Lower leg skin (tissue), 4 donors: Measurements from ENCODE around the gene CAPN12. TPM values are rescaled to one million over a fixed set of nuclear protein-coding genes. Genes with fewer than 3 reads are reported as not detected.

ENCODE experiments used
- DNase-seq, 2 donors: peaks; one replicate each; pipeline ENCODE4 v3.0.0-alpha.2; 2019; ENCODE audit warnings: low spot score in 2 of 2
- H3K4me3 ChIP-seq: fragments of 200-600 bp; sonication (generic); 2 replicates; pipeline ENCODE4 v1.5.1; 2017; ENCODE audit warnings: mild to moderate bottlenecking, low read depth; ENCODE audit not compliant: poor library complexity, severe bottlenecking
- POLR2A ChIP-seq, 2 donors: fragments of 450-650 bp; IDR thresholded peaks; one replicate each; pipeline ENCODE4 v1.6.1; 2016 to 2017; ENCODE audit warnings: antibody characterized with exemption in 2 of 2, mild to moderate bottlenecking in 1 of 2, moderate library complexity in 1 of 2
- WGBS, 2 donors: methylation state at CpG; one replicate each; pipeline ENCODE4 v1.1.5; 2018; 5-methylcytosine and 5-hydroxymethylcytosine counted together
- intact Hi-C: fragments of 100-400 bp; cut with DNase I; formaldehyde crosslinking; loops from one replicate; pipeline ENCODE4 v1.15.0; 2023; ENCODE audit warnings: low total_unique reads
- total RNA-seq, 4 donors: library from RNA; depleted of rRNA; stranded (reverse); fragments of >200 nt; gene quantifications; one replicate each; pipeline ENCODE4 v1.1.0, GENCODE V29; 2016
- TF ChIP-seq, protein P1 (sequence below), 3 donors: fragments of 450-650 bp; IDR thresholded peaks; one replicate each; pipeline ENCODE4 v1.5.1; 2016; ENCODE audit warnings: antibody characterized with exemption in 3 of 3, mild to moderate bottlenecking in 3 of 3, moderate library complexity in 2 of 3

CAPN12 gene
- total RNA-seq, 4 donors from 2014 or later, result 7.6 to 20.0 (median 12.9) TPM

DNA sequence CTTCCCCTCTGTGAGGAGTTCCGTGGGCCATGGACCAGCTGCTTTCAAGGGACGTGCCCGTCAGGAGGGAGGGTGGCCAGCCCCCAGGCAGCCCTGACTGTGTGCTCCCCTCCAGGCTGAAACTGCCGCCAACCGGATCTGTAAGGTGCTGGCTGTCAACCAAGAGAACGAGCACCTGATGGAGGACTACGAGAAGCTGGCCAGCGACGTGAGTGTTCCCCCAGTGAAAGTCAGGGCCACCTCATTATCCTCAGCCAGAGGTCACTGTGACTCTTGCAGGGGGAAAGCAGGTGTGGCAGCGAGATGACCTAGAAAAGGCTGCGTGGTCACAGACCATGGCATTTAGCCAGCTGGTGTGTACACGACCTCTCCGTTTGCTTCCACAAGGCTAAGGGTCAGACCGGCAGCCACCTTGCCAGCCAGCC is 29.9 kb downstream of the CAPN12 start:
- no peak for TF ChIP-seq POLR2A (IDR thresholded peaks at IDR 0.05)
- TF ChIP-seq, protein P1, sequence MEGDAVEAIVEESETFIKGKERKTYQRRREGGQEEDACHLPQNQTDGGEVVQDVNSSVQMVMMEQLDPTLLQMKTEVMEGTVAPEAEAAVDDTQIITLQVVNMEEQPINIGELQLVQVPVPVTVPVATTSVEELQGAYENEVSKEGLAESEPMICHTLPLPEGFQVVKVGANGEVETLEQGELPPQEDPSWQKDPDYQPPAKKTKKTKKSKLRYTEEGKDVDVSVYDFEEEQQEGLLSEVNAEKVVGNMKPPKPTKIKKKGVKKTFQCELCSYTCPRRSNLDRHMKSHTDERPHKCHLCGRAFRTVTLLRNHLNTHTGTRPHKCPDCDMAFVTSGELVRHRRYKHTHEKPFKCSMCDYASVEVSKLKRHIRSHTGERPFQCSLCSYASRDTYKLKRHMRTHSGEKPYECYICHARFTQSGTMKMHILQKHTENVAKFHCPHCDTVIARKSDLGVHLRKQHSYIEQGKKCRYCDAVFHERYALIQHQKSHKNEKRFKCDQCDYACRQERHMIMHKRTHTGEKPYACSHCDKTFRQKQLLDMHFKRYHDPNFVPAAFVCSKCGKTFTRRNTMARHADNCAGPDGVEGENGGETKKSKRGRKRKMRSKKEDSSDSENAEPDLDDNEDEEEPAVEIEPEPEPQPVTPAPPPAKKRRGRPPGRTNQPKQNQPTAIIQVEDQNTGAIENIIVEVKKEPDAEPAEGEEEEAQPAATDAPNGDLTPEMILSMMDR (IDR thresholded peaks at IDR 0.05), result no peak
- no peak for DNase-seq
- intact Hi-C loops, result no loop called here
- 81 to 82% methylated on average over 12 to 14 of the region's 14 CpGs for WGBS, 2 donors
- H3K4me3 ChIP-seq, result no peak overlapping the region

DNA sequence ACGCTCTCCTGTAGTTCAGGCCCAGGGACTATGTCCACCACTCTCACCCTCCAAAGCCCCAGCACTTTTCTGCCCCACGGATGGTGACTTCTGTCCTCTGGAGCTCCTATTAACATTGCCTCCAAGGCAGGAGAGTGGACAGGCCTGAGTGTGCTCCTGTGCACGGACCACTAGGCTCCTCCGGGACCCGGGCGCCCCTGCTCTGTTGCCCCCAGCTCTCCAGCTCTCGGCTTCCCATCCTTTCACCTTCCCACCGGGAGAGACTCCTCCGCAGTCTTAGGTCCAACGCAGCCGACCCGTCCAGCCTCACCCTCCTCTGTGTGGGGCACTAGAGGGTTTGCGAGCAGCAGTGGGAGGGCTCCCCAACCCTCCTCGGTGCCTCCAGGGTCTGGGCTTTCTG is 30.4 kb downstream of the CAPN12 start:
- intact Hi-C loops, result no loop called here
- no peak overlapping the region for H3K4me3 ChIP-seq
- TF ChIP-seq POLR2A (IDR thresholded peaks at IDR 0.05), result no peak
- TF ChIP-seq, protein P1 (IDR thresholded peaks at IDR 0.05), result no peak
- WGBS, 2 donors, result 88 to 90% methylated on average over 14 of the region's 14 CpGs
- no peak for DNase-seq

DNA sequence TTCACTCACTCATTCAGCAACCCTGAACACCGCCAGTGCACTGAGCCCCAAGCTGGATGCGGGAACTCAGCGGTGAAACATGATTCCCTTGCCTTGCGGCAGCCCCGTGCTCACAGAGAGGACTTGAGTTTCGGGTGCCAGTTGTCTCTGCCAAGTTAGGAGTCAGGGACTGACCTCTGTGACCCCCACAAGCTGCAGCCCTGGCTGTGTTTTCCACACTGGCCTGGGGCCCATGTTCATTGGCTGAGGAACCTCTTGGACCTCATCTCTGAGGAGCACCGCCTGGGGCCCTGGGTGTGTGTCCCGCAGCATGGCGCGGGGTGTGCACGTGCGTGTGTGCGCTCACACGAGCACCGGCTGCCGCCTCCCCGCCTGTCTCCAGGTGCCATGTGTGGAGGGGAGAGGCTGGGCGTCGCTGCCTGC is 31.0 kb downstream of the CAPN12 start:
- intact Hi-C loops, result no loop called here
- DNase-seq, result no peak
- TF ChIP-seq POLR2A (IDR thresholded peaks at IDR 0.05), result no peak
- TF ChIP-seq, protein P1 (IDR thresholded peaks at IDR 0.05), result no peak
- no peak overlapping the region for H3K4me3 ChIP-seq
- 30 to 55% methylated on average over 19 of the region's 19 CpGs for WGBS, 2 donors

DNA sequence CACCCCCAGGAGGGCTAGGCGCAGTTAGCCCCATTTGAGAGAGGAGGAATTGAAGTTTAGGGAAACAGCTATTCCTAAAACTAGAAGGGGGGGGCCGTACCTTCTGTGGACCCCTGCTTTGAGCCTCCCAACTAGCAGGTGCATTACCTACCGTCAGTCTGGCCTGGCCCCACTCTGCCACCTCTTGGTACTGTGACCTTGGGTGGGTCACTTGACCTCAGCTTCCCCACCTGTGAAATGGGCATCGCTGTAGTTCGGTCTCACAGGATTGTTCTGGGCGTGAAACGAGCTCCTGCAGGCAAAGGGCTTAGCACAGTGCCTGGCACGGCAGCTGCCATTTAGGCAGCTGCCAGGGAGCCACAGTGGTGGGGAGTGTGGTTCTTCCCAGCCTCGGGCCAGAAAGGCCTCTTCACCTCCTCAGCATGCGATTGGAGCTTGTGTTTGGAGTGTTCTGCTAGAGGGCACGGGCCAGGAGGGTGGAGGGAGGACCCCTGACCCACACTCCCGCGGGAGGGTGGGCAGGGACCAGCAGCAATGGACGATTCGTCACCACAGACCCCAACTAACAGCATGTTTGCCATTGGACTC is 32.0 kb downstream of the CAPN12 start:
- WGBS, 2 donors, result 74 to 78% methylated on average over 10 to 15 of the region's 15 CpGs
- no peak for DNase-seq
- TF ChIP-seq POLR2A (IDR thresholded peaks at IDR 0.05), result no peak
- TF ChIP-seq, protein P1 (IDR thresholded peaks at IDR 0.05), result no peak
- no peak overlapping the region for H3K4me3 ChIP-seq
- intact Hi-C loops, result no loop called here

DNA sequence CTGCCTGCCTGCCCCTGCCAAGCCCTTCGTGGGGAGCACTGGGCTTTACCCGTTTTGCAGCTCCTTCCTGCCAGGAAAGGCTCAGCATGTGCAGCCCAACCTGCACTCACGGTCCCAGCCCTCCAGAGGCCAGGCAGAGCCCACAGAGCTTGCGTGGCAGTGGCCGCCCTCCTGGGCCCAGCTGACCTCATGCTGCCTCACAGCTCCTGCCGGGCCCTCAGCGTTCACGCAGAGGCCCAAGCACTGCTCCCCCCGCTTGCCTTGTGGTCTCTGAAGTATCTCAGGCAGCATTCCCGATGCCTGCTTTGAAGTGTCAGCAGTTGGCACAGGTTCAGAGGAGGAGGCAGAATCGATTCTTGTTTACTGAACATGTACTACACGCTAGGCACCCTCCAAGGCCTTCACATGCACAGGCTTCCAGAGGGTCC is 32.5 kb downstream of the CAPN12 start:
- no peak overlapping the region for H3K4me3 ChIP-seq
- 39 to 44% methylated on average over 12 of the region's 12 CpGs for WGBS, 2 donors
- no peak for TF ChIP-seq POLR2A (IDR thresholded peaks at IDR 0.05)
- TF ChIP-seq, protein P1 (IDR thresholded peaks at IDR 0.05), result no peak
- no peak for DNase-seq
- intact Hi-C loops, result no loop called here
